HEK293 (cell line): ENCODE data around the gene ITIH3.

Source experiments
- CTCF ChIA-PET: fragments of 350-600 bp; formaldehyde crosslinking; extraction: SDS; loops from one replicate; lab custom pipeline; 2021; ENCODE audit warnings: antibody characterized with exemption; lab: Yijun Ruan, JAX
- POLR2A ChIA-PET: fragments of 300-600 bp; formaldehyde crosslinking; extraction: SDS; loops from one replicate; lab custom pipeline; 2020; ENCODE audit warnings: antibody characterized with exemption, inconsistent platforms; lab: Yijun Ruan, JAX
- H3K27ac ChIP-seq: fragments of 200-500 bp; sonication (Bioruptor generic); 2 replicates; pipeline ENCODE4 v1.5.1; 2014; ENCODE audit warnings: low read depth, low read length, control low read depth, inconsistent platforms; ENCODE audit errors: extremely low read depth
- H3K36me3 ChIP-seq, 2 experiments: fragments of 200-500 bp in 1 of 2; sonication (Bioruptor generic) in 1 of 2; 1 replicate in 1 of 2; 2 replicates in 1 of 2; pipeline ENCODE4 v1.5.1; 2014 to 2017; ENCODE audit warnings: inconsistent platforms in 2 of 2, low read length in 2 of 2; ENCODE audit not compliant: control insufficient read depth in 2 of 2, insufficient read depth in 1 of 2
- H3K4me1 ChIP-seq: fragments of 200-500 bp; sonication (Bioruptor generic); 2 replicates; pipeline ENCODE4 v1.5.1; 2014; ENCODE audit warnings: mild to moderate bottlenecking, low read length, inconsistent platforms; ENCODE audit not compliant: control insufficient read depth, insufficient read depth
- H3K4me3 ChIP-seq: 2 replicates; pipeline ENCODE4 v1.5.1; 2011; ENCODE audit warnings: low read depth, mild to moderate bottlenecking, control low read depth, low read length, moderate library complexity
- H3K9me3 ChIP-seq: fragments of 200-500 bp; sonication (Bioruptor generic); 2 replicates; pipeline ENCODE4 v1.5.1; 2014; ENCODE audit warnings: low read depth, low read length, inconsistent platforms; ENCODE audit not compliant: control insufficient read depth, insufficient read depth
- HOXD13 ChIP-seq: sonication (generic); formaldehyde crosslinking; IDR thresholded peaks from 2 replicates; pipeline ENCODE4 v1.8.0; 2022; ENCODE audit warnings: missing genetic modification reagents, borderline replicate concordance
- KLF7 ChIP-seq: fragments of 450-650 bp; formaldehyde crosslinking; IDR thresholded peaks from 2 replicates; pipeline ENCODE4 v1.5.1; 2016; ENCODE audit warnings: missing biosample characterization, missing genetic modification characterization, borderline replicate concordance
- KLF8 ChIP-seq: fragments of 450-650 bp; formaldehyde crosslinking; IDR thresholded peaks from 2 replicates; pipeline ENCODE4 v1.5.1; 2016; ENCODE audit warnings: missing biosample characterization, missing genetic modification characterization
- OSR2 ChIP-seq: fragments of 450-650 bp; formaldehyde crosslinking; IDR thresholded peaks from 2 replicates; pipeline ENCODE4 v1.5.1; 2016; ENCODE audit warnings: missing biosample characterization, missing genetic modification characterization
- SCRT2 ChIP-seq: fragments of 450-650 bp; formaldehyde crosslinking; IDR thresholded peaks from 2 replicates; pipeline ENCODE4 v1.5.1; 2016; ENCODE audit warnings: missing biosample characterization, missing genetic modification characterization
- ZFHX2 ChIP-seq: fragments of 450-650 bp; formaldehyde crosslinking; conservative IDR thresholded peaks from 2 replicates; pipeline ENCODE4 v1.5.1; 2016; ENCODE audit warnings: missing biosample characterization, missing genetic modification characterization
- ZFP41 ChIP-seq: fragments of 450-650 bp; formaldehyde crosslinking; IDR thresholded peaks from 2 replicates; pipeline ENCODE4 v1.5.1; 2016; ENCODE audit warnings: missing biosample characterization, missing genetic modification characterization, borderline replicate concordance
- ZIC2 ChIP-seq: fragments of 450-650 bp; formaldehyde crosslinking; IDR thresholded peaks from 2 replicates; pipeline ENCODE4 v1.5.1; 2016; ENCODE audit warnings: missing biosample characterization, missing genetic modification characterization
- ZNF132 ChIP-seq: fragments of 450-650 bp; formaldehyde crosslinking; IDR thresholded peaks from 2 replicates; pipeline ENCODE4 v1.5.1; 2017; ENCODE audit warnings: missing biosample characterization, missing genetic modification characterization, borderline replicate concordance
- ZNF146 ChIP-seq: fragments of 450-650 bp; formaldehyde crosslinking; IDR thresholded peaks from 2 replicates; pipeline ENCODE4 v1.5.1; 2016; ENCODE audit warnings: missing biosample characterization, missing genetic modification characterization
- ZNF221 ChIP-seq: fragments of 450-650 bp; formaldehyde crosslinking; IDR thresholded peaks from 2 replicates; pipeline ENCODE4 v1.5.1; 2017; ENCODE audit warnings: missing biosample characterization, missing genetic modification characterization, borderline replicate concordance
- ZNF266 ChIP-seq: fragments of 450-650 bp; formaldehyde crosslinking; IDR thresholded peaks from 2 replicates; pipeline ENCODE4 v1.5.1; 2016; ENCODE audit warnings: missing biosample characterization, missing genetic modification characterization, low read depth
- ZNF274 ChIP-seq, 2 experiments: fragments of 200-500 bp in 1 of 2; fragments of 450-650 bp in 1 of 2; sonication (Bioruptor generic) in 1 of 2; formaldehyde crosslinking in 1 of 2; IDR thresholded peaks; 2 replicates each; pipeline versions ENCODE4 v1.5.1 to v1.6.1; 2014 to 2016; ENCODE audit warnings: borderline replicate concordance in 1 of 2, inconsistent platforms in 1 of 2, low read length in 1 of 2, missing biosample characterization in 1 of 2, missing genetic modification characterization in 1 of 2
- ZNF324 ChIP-seq: fragments of 450-650 bp; formaldehyde crosslinking; IDR thresholded peaks from 2 replicates; pipeline ENCODE4 v1.5.1; 2016; ENCODE audit warnings: missing biosample characterization, missing genetic modification characterization
- ZNF530 ChIP-seq: fragments of 450-650 bp; formaldehyde crosslinking; IDR thresholded peaks from 2 replicates; pipeline ENCODE4 v1.5.1; 2016; ENCODE audit warnings: low read depth, missing biosample characterization, missing genetic modification characterization
- ZNF626 ChIP-seq: fragments of 450-650 bp; sonication (Bioruptor Pico); formaldehyde crosslinking; IDR thresholded peaks from 2 replicates; pipeline ENCODE4 v1.5.1; 2018; ENCODE audit warnings: missing biosample characterization, missing genetic modification characterization, inconsistent platforms
- ZNF664 ChIP-seq: fragments of 450-650 bp; formaldehyde crosslinking; IDR thresholded peaks from 2 replicates; pipeline ENCODE4 v1.5.1; 2016; ENCODE audit warnings: missing biosample characterization, missing genetic modification characterization
- ZNF777 ChIP-seq: fragments of 450-650 bp; formaldehyde crosslinking; IDR thresholded peaks from 2 replicates; pipeline ENCODE4 v1.5.1; 2017; ENCODE audit warnings: missing biosample characterization, missing genetic modification characterization, borderline replicate concordance
- ZNF785 ChIP-seq: fragments of 450-650 bp; formaldehyde crosslinking; IDR thresholded peaks from 2 replicates; pipeline ENCODE4 v1.5.1; 2016; ENCODE audit warnings: missing biosample characterization, missing genetic modification characterization
- TF ChIP-seq, protein P1 (sequence below): fragments of 450-650 bp; formaldehyde crosslinking; IDR thresholded peaks from 2 replicates; pipeline ENCODE4 v1.5.1; 2016; ENCODE audit warnings: missing biosample characterization, missing genetic modification characterization
- TF ChIP-seq, protein P2 (sequence below): fragments of 450-650 bp; formaldehyde crosslinking; IDR thresholded peaks from 2 replicates; pipeline ENCODE4 v1.5.1; 2016; ENCODE audit warnings: missing biosample characterization, missing genetic modification characterization, low read depth
- TF ChIP-seq, protein P3 (sequence below): fragments of 450-650 bp; formaldehyde crosslinking; IDR thresholded peaks from 2 replicates; pipeline ENCODE4 v1.5.1; 2016; ENCODE audit warnings: missing biosample characterization, missing genetic modification characterization

ITIH3 gene

DNA sequence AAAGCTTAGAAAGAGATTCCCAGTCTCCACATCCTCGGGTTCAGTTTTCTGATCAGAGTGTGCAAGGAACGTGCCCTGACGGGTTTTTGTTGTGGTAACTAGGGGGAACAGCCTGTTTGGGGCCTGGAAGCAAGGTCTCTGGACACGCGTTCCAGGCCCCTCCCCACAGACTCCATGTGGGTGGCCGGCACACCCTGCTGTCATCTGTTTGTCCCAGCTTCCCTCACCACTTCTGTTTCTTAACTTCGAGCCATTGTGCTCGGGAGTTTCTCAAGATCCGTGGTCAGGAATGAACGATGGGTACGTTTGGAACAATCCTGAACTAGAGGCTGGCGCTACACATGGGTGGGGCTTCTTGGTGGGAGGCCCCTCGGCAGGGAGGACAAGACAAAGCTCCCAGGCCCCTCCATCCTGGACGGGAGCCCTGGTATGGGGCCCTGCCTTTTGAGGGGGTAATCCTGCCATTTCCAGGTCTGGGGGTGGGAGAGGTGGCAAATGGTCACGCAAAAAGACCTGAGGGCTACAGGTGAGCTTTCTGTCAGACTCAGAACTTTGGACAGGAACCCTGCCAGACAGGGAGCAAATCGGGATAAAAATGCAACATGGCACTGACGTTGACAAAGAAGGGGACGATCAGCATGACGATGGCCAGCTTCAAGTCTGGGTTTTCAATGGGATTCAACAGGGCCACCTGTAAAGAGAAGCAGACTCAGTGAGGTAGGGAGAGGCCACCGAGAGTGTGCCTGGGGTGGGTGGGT lies 48.7 kb downstream of the ITIH3 start:
- CTCF ChIA-PET = interaction anchor here (0.6 kb wide), 1 partner anchor 44 kb away, joined by 4 read pairs; no protein-coding TSS in a partner anchor
- TF ChIP-seq ZIC2 (tag by site-specific recombination) (no peak), SCRT2 (tag by site-specific recombination) (0 out of 2 replicates have a peak, but pooled peaks have one; percentile 16), HOXD13 (CRISPR knock-in tag) (no peak), ZNF274 (IDR thresholded peaks at IDR 0.05; ENCODE audit: low read length) (no peak), ZNF274 (tag by site-specific recombination; IDR thresholded peaks at IDR 0.05; ENCODE audit: borderline replicate concordance) (no peak)
- TF ChIP-seq, all 188 proteins: peak for 1
- Histone ChIP-seq H3K4me1 (no peaks in the 10 kb centered on the region), H3K36me3 (peaks cover 0 to 47% of the 10 kb centered on the region in 2 experiments; a peak in 1 of 3 replicates), H3K4me3 (no peak overlapping the region), H3K27ac (no peak overlapping the region), H3K9me3 (no peaks in the 10 kb centered on the region)
- POLR2A ChIA-PET = interaction anchor here (0.6 kb wide), 2 partner anchors 234 to 284 kb away, joined by 5 to 6 read pairs; no protein-coding TSS in a partner anchor

DNA sequence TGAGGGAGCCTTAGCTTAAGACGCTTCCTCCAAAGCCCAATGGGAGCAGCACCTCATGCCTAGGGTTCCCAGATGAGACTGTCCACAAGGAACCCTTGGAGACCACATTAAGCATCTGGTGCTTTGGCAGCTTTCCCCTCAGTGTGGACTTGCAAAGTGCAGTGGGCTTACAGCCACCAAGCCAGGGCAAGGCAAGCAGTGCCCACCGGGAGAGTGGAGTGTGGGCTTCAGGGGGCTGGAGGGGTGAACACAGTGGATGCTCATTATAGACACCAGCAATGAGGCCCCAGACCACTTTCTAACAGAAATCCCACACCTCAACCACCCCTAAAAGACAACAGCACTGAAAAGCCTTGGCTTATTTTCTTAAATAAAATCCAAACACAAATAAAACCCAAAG lies 49.3 kb downstream of the ITIH3 start:
- peaks cover 0 to 48% of the 10 kb centered on the region in 2 experiments; a peak in 1 of 3 replicates for H3K36me3 ChIP-seq
- ChIA-PET POLR2A (no interaction called here), CTCF (no interaction called here)
- H3K4me1 ChIP-seq = no peaks in the 10 kb centered on the region
- H3K4me3 ChIP-seq = no peak overlapping the region
- H3K9me3 ChIP-seq = no peaks in the 10 kb centered on the region
- TF ChIP-seq ZNF664 (tag by site-specific recombination) (no peak), KLF8 (tag by site-specific recombination) (no peak), ZNF785 (tag by site-specific recombination) (no peak), ZNF324 (no peak), ZNF266 (tag by site-specific recombination) (no peak), ZNF146 (no peak)
- TF ChIP-seq, protein P1, sequence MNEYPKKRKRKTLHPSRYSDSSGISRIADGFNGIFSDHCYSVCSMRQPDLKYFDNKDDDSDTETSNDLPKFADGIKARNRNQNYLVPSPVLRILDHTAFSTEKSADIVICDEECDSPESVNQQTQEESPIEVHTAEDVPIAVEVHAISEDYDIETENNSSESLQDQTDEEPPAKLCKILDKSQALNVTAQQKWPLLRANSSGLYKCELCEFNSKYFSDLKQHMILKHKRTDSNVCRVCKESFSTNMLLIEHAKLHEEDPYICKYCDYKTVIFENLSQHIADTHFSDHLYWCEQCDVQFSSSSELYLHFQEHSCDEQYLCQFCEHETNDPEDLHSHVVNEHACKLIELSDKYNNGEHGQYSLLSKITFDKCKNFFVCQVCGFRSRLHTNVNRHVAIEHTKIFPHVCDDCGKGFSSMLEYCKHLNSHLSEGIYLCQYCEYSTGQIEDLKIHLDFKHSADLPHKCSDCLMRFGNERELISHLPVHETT (tag by site-specific recombination) = no peak
- H3K27ac ChIP-seq = no peak overlapping the region

DNA sequence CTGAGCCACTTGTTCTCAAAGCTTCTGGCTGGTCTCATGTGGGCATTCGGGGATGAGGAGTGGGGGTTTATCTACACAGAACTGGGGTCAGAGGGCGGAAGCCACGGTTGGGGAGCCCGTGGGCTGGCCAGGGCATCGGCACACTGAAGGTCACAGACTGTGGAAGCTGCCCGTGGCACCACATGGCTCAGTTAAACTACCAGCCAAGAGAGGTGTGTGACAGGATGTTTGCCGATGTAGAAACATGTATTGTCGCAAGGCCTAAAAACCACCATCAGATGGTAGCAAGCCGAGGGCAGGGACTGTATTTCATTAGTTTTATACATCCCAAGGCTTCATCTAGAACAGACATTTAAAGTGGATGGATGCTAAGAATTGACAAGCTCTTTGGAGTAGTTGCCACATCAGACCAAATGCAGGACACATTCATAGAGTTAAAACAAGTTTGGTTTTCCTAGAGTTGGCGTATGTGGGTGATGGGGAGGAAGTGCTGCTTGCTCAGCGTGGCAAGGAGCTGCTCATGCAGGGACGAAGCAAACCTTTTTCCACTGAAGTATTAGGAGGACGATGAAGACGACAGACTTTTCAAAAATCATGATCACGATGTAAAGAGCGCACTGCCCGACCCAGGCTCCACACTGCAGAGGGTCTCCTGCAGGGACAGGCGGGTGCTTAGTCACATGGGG lies 49.8 kb downstream of the ITIH3 start:
- Histone ChIP-seq H3K9me3 (no peaks in the 10 kb centered on the region), H3K27ac (no peak overlapping the region), H3K36me3 (peaks cover 0 to 49% of the 10 kb centered on the region in 2 experiments; a peak in 1 of 3 replicates), H3K4me3 (no peak overlapping the region), H3K4me1 (no peaks in the 10 kb centered on the region)
- no peak for TF ChIP-seq ZNF530
- CTCF ChIA-PET = interaction anchor here (1.1 kb wide), 1 partner anchor 10 kb away, joined by 4 read pairs; the partner anchor contains the start of gene MUSTN1
- POLR2A ChIA-PET = no interaction called here

DNA sequence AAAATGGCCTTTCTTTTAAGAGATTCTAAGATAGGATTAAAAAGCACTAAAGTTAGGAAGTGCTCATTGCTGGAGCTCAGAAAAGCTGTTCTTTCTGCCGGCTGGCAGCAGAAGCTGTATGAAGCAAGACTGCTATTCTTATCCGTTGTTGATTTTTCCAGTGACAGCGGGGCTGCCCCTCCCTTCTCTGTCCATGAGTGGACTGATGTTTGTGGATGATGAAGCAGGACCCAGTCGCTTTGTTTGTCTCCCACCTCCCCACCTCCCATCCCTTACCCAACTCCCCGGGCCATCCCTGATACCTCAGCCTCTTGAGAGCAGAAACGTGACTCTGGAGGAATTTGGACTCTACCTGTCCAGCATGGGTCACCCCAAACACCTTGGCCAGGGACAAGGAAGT lies 50.6 kb downstream of the ITIH3 start:
- CTCF ChIA-PET = interaction anchor here (0.5 to 1.1 kb wide), 4 partner anchors 11 to 235 kb away, joined by 3 to 4 read pairs (median 4); partner anchors contain the start of gene MUSTN1
- H3K9me3 ChIP-seq = no peaks in the 10 kb centered on the region
- peaks cover 0 to 54% of the 10 kb centered on the region in 2 experiments; a peak in 1 of 3 replicates for H3K36me3 ChIP-seq
- POLR2A ChIA-PET = no interaction called here
- H3K4me3 ChIP-seq = no peak overlapping the region
- H3K27ac ChIP-seq = no peak overlapping the region
- no peaks in the 10 kb centered on the region for H3K4me1 ChIP-seq
- TF ChIP-seq ZNF777 (tag by site-specific recombination) (no peak), KLF7 (tag by site-specific recombination) (no peak), ZFHX2 (no peak), ZNF626 (no peak), OSR2 (tag by site-specific recombination) (no peak), ZFP41 (tag by site-specific recombination) (no peak), ZNF221 (tag by site-specific recombination) (no peak), ZNF132 (tag by site-specific recombination) (no peak)
- TF ChIP-seq, protein P2, sequence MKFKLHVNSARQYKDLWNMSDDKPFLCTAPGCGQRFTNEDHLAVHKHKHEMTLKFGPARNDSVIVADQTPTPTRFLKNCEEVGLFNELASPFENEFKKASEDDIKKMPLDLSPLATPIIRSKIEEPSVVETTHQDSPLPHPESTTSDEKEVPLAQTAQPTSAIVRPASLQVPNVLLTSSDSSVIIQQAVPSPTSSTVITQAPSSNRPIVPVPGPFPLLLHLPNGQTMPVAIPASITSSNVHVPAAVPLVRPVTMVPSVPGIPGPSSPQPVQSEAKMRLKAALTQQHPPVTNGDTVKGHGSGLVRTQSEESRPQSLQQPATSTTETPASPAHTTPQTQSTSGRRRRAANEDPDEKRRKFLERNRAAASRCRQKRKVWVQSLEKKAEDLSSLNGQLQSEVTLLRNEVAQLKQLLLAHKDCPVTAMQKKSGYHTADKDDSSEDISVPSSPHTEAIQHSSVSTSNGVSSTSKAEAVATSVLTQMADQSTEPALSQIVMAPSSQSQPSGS (tag by site-specific recombination) = no peak
- TF ChIP-seq, protein P3, sequence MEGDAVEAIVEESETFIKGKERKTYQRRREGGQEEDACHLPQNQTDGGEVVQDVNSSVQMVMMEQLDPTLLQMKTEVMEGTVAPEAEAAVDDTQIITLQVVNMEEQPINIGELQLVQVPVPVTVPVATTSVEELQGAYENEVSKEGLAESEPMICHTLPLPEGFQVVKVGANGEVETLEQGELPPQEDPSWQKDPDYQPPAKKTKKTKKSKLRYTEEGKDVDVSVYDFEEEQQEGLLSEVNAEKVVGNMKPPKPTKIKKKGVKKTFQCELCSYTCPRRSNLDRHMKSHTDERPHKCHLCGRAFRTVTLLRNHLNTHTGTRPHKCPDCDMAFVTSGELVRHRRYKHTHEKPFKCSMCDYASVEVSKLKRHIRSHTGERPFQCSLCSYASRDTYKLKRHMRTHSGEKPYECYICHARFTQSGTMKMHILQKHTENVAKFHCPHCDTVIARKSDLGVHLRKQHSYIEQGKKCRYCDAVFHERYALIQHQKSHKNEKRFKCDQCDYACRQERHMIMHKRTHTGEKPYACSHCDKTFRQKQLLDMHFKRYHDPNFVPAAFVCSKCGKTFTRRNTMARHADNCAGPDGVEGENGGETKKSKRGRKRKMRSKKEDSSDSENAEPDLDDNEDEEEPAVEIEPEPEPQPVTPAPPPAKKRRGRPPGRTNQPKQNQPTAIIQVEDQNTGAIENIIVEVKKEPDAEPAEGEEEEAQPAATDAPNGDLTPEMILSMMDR (tag by site-specific recombination) = no peak
